GM12878 (cell line): ENCODE measurements around the gene SSC4D. TPM values are rescaled to one million over a fixed set of nuclear protein-coding genes. Genes with fewer than 3 reads are reported as not detected.

ENCODE experiments used
- ASH2L ChIP-seq: fragments of 300-600, 200-600 bp; sonication (generic); IDR thresholded peaks from 2 replicates; pipeline ENCODE4 v1.6.1; 2017; ENCODE audit warnings: low read depth, mild to moderate bottlenecking, borderline replicate concordance
- ATF3 ChIP-seq: IDR thresholded peaks from 2 replicates; pipeline ENCODE4 v1.6.1; 2011; ENCODE audit warnings: low read depth, mild to moderate bottlenecking, low read length, moderate library complexity, borderline replicate concordance; ENCODE audit errors: extremely low read depth
- ATF7 ChIP-seq: fragments of 450-650 bp; IDR thresholded peaks from 2 replicates; pipeline ENCODE4 v1.6.1; 2016; ENCODE audit warnings: low read depth, mild to moderate bottlenecking
- BCL11A ChIP-seq: IDR thresholded peaks from 2 replicates; pipeline ENCODE4 v1.6.1; 2011; ENCODE audit warnings: low read depth, low read length
- CHD2 ChIP-seq: IDR thresholded peaks from 2 replicates; pipeline ENCODE4 v1.6.1; 2011; ENCODE audit warnings: low read depth, low read length, improper control_type of control experiment, borderline replicate concordance
- DPF2 ChIP-seq: fragments of 450-650 bp; IDR thresholded peaks from 2 replicates; pipeline ENCODE4 v1.6.1; 2017; ENCODE audit warnings: mild to moderate bottlenecking
- E2F8 ChIP-seq: fragments of 450-650 bp; IDR thresholded peaks from 2 replicates; pipeline ENCODE4 v1.6.1; 2018; ENCODE audit warnings: mild to moderate bottlenecking, low read depth, moderate library complexity; ENCODE audit not compliant: partially characterized antibody
- EP300 ChIP-seq, 2 experiments: fragments of 150-350 bp in 1 of 2; IDR thresholded peaks; 2 replicates each; pipeline ENCODE4 v1.6.1; 2011 to 2012; ENCODE audit warnings: low read depth in 2 of 2, low read length in 2 of 2, borderline replicate concordance in 1 of 2, improper control_type of control experiment in 1 of 2, inconsistent platforms in 1 of 2; ENCODE audit not compliant: control insufficient read depth in 1 of 2
- HDAC6 ChIP-seq: fragments of 200-600 bp; sonication (generic); IDR thresholded peaks from one replicate; pipeline ENCODE4 v1.8.0; 2017; ENCODE audit warnings: antibody characterized with exemption; ENCODE audit not compliant: unreplicated experiment
- MYB ChIP-seq: fragments of 150-350 bp; IDR thresholded peaks from 2 replicates; pipeline ENCODE4 v1.6.1; 2014; ENCODE audit warnings: mild to moderate bottlenecking, low read depth, low read length, borderline replicate concordance
- NBN ChIP-seq: fragments of 450-650 bp; IDR thresholded peaks from 2 replicates; pipeline ENCODE4 v1.6.1; 2016
- SMARCA5 ChIP-seq: fragments of 450-650 bp; IDR thresholded peaks from 2 replicates; pipeline ENCODE4 v1.6.1; 2017; ENCODE audit warnings: mild to moderate bottlenecking
- SUZ12 ChIP-seq: fragments of 200-600 bp; sonication (generic); IDR thresholded peaks from one replicate; pipeline ENCODE4 v1.6.1; 2018; ENCODE audit warnings: antibody characterized with exemption, mild to moderate bottlenecking; ENCODE audit not compliant: unreplicated experiment
- USF2 ChIP-seq: IDR thresholded peaks from 2 replicates; pipeline ENCODE4 v1.6.1; 2011; ENCODE audit warnings: low read depth, low read length, improper control_type of control experiment, borderline replicate concordance
- ZBTB4 ChIP-seq: fragments of 450-650 bp; formaldehyde crosslinking; IDR thresholded peaks from 2 replicates; pipeline ENCODE4 v1.4.0; 2022; ENCODE audit warnings: mild to moderate bottlenecking, moderate library complexity
- ZBTB40 ChIP-seq: fragments of 450-650 bp; IDR thresholded peaks from 2 replicates; pipeline ENCODE4 v1.6.1; 2016; ENCODE audit warnings: mild to moderate bottlenecking, moderate library complexity, borderline replicate concordance
- polyA plus RNA-seq, 11 experiments: library from polyadenylated mRNA; depleted of rRNA in 4 of 11; unstranded in 6 of 11; stranded (reverse) in 5 of 11; fragments of >200 nt; fragmentation: Nextera tagmentation in 4 of 11; fragmentation: Illumina TruSeq in 1 of 11; extraction: Ambion mirVana in 4 of 11; extraction: Trizol in 1 of 11; gene quantifications; 1 replicate in 1 of 11; 2 replicates in 10 of 11; pipeline versions ENCODE4 v1.2.1 to v1.2.3, GENCODE V29; 2011 to 2016; ENCODE audit warnings: inconsistent platforms in 2 of 11, missing spikeins in 2 of 11, low read depth in 1 of 11
- total RNA-seq, 4 experiments: library from RNA; depleted of rRNA in 3 of 4; stranded (reverse); fragments of >200 nt in 3 of 4; fragmentation: Illumina TruSeq in 1 of 4; extraction: Trizol in 1 of 4; gene quantifications; 2 replicates each; pipeline versions ENCODE4 v1.2.1 to v1.2.3, GENCODE V29; 2013 to 2021

SSC4D gene
- total and polyA plus RNA-seq, 10 of the 15 experiments (the other 5 are each of a cell fraction or from before 2014, with no cell fraction given) = 0.08 to 0.79 (median 0.25) TPM; not detected in 1

- TF ChIP-seq DPF2 (peak; percentile 83), NBN (peak; percentile 30), MYB (no peak), E2F8 (no peak), EP300 (IDR thresholded peaks at IDR 0.05; ENCODE audit: borderline replicate concordance in 1 of 2, control insufficient read depth in 1 of 2, low read depth in 2 of 2, low read length in 2 of 2) (no peak), CHD2 (no peak; the same call in 1 of the 2 replicates), ZBTB4 (CRISPR knock-in tag) (no peak), ATF7 (no peak), ASH2L (no peak), HDAC6 (no peak), ATF3 (no peak), BCL11A (no peak), SMARCA5 (peak; percentile 79; the same call in 1 of the 2 replicates), USF2 (no peak), ZBTB40 (no peak), SUZ12 (no peak)
Measured at GRCh38 chr7:76358481-76359110, 50.9 kb downstream of the SSC4D start, which contains the start of gene YWHAG (continued).
